Suprapubic skin (tissue), 3 donors: ENCODE measurements around the gene C9orf72.

Source experiments
- EP300 ChIP-seq: sonication (generic); formaldehyde crosslinking; IDR thresholded peaks from one replicate; pipeline ENCODE4 v1.6.1; 2017; ENCODE audit warnings: antibody characterized with exemption
- POLR2A ChIP-seq, 2 donors: fragments of 450-650 bp; IDR thresholded peaks; one replicate each; pipeline ENCODE4 v1.6.1; 2017; ENCODE audit warnings: antibody characterized with exemption in 2 of 2, mild to moderate bottlenecking in 2 of 2, moderate library complexity in 2 of 2
- TF ChIP-seq, protein P1 (sequence below), 2 donors: fragments of 200-600 bp in 1 of 2; fragments of 450-650 bp in 1 of 2; sonication (generic) in 1 of 2; IDR thresholded peaks; one replicate each; pipeline ENCODE4 v1.5.1; 2016 to 2019; ENCODE audit warnings: antibody characterized with exemption in 2 of 2, mild to moderate bottlenecking in 1 of 2, moderate library complexity in 1 of 2

DNA sequence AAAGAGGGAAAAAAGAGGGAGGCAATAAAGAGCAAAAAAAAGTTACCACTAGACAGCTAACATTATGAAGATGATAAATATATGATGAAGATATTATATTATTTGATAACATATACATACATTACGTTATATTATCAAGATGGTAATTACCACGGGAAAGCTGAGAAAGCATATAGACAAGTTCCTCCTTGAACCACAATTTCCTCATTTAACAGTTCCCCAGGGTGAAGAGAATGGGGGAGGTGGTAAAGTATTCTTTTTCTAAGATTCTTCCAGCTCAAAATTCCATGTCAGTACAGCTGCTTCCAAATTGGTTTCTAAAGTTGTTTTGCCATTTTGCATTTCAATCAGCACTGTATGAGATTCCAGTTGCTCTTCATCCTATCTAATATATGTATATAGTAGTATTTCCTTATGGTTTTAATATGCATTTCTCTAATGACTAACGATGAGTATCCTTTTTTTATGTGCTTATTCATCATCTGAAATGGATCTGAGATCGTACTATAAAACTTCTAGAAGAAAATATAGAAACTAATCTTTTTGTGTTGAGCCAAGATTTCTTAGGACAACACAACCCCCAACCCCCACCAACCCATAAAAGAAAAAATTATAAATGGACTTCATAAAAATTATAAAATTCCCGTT, 49.5 kb upstream of the C9orf72 start:
- TF ChIP-seq POLR2A (IDR thresholded peaks at IDR 0.05), result no peak
- TF ChIP-seq, protein P1, sequence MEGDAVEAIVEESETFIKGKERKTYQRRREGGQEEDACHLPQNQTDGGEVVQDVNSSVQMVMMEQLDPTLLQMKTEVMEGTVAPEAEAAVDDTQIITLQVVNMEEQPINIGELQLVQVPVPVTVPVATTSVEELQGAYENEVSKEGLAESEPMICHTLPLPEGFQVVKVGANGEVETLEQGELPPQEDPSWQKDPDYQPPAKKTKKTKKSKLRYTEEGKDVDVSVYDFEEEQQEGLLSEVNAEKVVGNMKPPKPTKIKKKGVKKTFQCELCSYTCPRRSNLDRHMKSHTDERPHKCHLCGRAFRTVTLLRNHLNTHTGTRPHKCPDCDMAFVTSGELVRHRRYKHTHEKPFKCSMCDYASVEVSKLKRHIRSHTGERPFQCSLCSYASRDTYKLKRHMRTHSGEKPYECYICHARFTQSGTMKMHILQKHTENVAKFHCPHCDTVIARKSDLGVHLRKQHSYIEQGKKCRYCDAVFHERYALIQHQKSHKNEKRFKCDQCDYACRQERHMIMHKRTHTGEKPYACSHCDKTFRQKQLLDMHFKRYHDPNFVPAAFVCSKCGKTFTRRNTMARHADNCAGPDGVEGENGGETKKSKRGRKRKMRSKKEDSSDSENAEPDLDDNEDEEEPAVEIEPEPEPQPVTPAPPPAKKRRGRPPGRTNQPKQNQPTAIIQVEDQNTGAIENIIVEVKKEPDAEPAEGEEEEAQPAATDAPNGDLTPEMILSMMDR (IDR thresholded peaks at IDR 0.05), result no peak
- no peak for TF ChIP-seq EP300
